ENCODE data around the gene JMJD4.
A peak's percentile ranks its signal among the peaks of the same experiment; 100 is the strongest.

Gene JMJD4

DNA sequence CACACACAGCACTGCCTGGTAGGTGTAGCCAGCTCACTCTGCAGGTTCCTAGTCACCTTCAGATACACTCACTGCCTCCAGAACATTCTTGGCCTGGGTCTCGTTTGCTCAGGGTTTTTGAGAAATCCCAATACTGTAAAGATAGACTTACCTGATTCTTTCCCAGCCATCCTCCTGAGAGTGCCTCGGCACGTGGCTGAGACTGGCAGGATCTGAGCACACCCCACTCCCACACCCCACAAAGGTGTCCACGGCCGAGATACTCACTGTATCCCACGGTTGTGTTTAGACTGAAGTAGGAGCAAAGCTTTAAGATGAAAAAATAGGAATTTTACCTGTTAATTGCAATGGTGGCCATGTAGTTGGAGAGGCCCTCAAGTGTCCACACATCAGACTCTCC, 33.5 kb upstream of the JMJD4 start:
- DNase-seq = no peak

DNA sequence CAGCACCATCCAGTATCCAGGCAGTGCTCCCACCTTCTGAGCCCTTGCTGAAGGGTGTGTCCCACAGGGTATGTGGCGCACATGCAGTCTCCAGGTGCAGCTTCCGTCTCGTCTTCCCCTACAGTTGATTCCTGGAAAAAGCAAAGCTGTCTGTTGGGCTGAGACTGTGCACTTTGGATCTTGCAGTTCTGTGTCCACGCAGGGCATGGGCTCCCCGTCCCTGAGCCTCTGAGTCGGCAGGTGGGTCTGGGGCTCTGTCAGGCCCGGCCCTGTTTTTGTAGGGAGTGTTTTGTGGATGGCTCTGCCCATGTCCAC, 33.0 kb upstream of the JMJD4 start:
- DNase-seq = no peak

DNA sequence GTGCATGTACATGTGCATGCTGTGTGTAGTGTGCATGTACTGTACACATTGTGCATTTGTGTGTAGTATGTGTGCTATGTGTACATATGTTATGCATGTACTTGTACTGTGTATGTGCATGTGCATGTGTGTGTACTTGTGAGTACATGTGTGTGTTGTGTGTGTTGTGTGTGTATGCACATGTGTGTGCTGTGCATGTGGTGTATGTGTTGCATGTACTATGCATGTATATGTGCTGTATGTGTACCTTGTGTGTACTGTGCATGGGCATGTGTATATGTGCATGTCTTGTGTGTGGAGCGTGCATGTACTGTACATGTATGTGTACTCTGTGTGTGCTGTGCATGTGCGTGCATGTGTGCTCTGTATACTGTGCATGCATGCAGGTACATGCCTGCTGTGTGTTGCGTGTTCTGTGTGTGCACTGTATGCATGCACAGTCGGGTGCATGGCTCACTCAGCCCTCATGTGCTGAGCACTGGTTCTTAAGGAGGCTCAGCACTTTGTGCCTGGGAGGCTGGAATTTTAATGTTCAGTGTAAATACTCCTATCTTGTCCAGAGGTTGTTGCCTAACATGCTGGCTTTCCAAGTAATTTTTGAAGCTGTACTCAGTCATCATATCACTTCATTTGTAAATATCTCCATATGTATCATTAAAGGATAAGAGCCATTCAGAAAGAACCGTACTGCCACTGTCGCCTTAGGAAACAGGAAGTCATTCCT, 32.5 kb upstream of the JMJD4 start:
- no peak for DNase-seq

DNA sequence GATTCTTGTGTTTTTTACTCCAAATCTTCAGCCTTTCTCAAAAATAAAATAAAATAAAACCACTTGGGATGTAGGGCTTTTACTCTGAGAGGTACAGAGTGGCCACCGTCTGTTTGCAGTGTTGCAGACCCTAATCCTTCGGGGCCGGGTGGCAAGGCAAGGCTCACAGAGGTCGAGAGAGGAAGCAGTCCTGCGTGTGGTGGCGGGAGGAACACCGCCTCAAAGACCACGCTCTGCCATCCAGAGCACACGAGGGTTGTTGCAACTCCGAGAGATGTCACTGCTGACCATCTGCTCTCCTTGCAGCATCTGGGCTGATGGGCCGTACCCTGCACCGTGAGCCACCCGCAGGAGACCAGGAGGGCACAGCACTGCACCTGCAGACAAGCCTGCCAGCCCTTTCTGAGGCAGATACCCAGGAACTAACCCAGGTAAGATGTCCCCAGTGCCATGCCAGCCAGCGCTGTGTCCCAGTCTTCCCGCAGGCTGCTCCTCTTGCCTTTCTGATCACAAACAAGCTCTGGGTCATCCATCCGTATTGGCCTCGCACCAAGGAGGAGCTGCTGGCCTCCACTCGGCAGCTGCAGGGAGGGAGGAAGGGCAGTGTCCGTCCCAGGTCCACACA, 31.7 kb upstream of the JMJD4 start:
- no peak for DNase-seq

DNA sequence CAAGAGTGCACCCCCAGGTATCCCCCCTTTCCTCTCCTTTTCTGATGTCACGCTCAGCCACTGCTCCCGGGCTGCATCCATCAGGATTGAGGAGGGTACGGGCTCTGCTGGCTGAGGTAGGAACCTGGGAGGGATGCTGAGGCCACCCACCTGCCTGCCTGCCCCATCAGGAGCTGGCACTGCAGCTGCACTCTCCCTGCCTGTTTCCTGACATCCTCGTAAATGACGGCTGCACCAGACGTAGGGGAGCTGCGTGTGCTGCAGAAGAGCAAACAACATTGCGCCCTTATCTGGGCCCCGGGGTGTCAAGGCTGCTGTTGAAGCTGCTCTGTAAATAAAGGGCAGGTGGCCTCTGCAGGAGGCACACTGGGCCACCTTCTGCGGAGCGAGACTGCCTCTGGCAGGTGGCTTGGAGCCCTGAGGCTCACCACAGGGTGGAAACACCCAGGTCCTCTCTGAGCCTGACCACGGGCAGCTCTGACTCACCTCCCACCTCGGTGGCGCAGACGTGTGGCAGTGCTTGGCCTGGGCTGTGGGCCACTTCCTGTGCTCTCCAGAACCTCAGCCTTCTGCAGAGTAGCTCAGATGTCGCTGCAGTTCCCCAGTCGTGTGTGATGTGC, 31.0 kb upstream of the JMJD4 start:
- peak; percentile 80 for DNase-seq

DNA sequence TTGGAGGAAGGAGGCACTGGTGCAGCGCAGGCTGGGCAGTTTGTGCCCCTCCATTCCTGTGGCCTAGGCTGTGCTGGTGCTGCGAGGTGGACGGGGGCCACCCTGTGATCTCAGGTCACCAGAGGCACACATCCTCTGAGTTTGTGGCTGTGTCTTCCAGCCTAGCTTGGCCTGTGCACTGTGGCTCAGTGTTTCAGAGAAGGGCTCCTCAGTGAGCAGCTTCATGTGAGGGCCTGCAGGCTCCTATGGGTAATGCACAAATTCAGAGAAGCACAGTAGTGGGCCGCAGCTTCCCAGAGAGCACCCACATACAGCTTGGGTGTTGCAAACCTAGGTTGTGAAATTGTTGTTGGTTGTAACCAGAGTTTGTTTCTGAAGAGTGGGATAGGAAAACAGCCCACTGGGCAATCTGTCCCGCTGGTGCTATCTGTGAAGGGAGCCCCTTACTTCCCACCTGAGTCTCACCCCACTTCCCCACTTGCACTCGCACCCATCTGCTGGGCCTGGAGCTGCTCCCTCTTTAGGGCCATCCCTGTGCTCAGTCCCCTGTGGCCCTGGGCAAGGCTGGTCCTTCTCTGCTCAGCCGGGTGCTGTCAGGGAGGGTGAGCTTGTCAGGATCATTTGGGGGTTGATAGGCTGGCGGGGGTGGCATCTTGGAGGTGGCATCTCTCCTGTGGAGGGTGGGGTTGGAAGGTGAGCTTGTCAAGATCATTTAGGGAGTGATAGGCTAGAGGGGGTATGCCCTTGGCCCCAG, 30.3 kb upstream of the JMJD4 start:
- no peak for DNase-seq

DNA sequence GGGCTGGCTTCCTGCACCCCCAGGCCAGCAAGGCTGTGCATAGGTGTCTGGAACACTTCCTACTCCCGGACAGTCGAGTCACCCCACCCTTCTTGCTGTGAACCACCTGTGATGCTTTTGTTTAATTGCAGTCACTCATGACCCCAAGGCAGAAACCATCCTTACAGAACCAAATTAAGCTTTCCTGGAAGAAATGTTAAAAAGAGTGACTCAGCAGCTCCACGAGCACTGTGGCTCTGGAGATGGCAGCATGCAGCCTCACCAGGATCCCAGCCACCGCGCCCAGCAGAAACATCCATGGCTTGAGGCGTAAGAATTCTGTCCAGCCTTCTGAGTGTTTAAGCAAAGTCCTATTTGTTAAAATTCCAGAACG, 28.9 kb upstream of the JMJD4 start:
- no peak for DNase-seq

DNA sequence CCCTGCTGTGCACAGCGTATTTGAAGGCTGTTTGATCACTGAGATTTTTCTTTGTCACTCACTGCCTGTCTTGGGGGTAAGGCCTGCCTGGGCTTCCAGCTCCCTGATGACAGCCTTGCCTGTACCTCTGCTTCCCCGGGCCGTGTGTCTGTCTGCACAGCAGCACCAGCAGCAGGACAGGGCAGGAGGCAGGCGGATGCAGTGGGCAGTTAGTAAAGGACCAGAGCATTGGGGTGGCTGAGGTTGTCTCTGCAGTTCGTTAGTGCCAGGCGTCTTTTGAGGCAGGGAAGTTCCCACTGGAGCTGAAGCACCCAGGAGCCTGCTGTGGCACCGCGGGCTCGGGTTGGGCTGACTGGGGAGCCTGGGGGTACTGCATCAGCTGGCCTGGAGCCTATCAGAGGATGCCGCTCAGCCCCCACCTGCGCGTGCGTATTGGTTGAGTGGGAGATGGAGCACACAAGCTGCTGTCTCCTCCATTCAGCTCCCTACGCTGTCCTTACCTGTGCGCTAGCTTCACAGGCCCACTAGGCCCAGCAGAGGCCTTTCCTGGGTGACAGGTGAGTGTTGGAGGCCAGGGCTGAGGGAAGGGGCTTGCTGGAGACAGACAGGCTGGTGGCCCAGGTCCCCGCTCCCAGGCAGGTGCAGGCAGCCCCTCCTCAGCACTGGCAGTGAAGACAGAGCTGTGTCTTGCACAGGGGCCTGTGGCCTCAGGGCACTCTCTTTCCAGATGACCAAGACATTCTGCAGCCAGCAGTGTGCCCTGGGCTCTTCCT, 28.3 kb upstream of the JMJD4 start:
- DNase-seq = no peak

DNA sequence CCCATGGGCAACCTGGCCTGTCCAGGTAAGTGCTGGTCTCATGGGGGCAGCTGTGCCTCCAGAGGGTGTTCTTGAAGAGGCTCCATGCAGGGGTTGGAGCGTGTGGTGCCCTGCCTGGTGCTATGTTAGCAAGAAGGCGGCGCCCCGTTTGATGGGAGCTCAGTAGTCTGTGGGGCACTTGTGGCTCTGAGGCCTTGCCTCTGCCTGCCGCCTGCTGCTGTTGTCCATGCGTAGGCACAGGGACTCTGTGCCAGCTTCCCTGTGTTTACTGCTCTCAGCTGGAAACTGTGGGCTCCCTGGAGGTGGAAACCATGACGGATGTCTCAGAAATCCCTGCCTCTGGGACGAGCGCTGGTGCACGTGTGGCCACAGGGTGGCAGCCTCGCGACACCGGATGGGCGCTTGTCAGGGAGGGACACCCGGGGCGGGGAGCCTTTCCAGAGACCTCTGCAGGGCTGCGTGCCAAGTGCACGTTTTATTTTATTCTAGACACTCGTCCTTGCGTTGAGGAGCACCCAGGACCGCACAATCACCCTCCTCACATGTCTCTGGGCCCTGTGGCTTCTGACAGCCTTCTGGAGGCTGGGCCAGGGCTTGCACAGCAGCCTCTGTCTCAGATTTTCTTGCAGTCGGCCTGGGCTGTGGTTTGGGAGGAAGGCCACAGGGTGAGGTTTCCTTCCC, 27.3 kb upstream of the JMJD4 start:
- peak; percentile 89 for DNase-seq

DNA sequence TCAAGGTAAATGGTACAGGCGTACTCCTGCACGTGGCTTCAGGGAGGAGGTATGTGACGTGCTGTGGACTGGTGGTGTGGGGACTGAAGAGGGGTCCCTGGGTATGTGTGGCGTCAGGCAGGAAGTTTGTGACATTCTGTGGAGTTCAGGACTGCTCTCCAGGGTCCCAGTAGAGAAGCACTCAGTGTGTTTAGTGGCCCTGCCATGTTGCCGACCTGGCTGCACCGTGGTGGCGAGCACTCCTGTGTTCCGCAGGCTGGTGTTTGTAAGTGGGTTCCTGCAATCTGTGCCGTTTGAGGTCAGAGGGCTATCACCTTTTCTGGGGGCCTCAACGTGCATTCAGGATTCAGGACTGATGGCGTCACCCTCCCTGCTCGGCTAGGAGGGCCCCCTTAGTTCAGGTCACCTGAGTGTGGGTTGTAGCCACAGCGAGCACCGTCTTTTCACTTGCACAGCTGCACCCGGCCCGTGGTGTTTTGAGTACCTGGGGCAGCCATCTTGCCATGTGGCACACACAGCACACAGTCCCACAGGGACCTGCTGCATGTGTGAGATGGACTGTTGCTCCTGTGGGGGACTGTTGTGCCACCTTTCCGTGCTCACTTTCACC, 26.6 kb upstream of the JMJD4 start:
- DNase-seq = no peak

DNA sequence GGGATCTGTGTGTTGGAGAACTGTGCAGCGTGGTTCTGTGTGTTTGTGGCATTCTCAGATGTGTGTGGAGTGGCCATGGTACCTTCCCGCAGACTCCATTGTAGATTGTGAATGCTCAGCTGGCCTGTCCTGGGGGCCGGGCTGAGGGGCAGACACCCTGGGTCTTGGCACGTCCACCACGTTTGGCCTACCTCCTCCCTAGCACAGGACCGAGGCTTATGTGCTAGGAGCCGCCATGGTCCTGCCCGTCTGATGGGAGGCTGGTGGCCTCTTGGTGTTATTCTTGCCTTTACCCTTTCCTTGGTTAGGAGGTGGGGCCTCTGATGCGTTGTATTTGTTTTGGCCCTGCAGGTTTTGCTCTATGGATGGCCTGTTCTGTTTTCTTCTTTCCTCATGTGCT, 25.3 kb upstream of the JMJD4 start:
- no peak for DNase-seq

DNA sequence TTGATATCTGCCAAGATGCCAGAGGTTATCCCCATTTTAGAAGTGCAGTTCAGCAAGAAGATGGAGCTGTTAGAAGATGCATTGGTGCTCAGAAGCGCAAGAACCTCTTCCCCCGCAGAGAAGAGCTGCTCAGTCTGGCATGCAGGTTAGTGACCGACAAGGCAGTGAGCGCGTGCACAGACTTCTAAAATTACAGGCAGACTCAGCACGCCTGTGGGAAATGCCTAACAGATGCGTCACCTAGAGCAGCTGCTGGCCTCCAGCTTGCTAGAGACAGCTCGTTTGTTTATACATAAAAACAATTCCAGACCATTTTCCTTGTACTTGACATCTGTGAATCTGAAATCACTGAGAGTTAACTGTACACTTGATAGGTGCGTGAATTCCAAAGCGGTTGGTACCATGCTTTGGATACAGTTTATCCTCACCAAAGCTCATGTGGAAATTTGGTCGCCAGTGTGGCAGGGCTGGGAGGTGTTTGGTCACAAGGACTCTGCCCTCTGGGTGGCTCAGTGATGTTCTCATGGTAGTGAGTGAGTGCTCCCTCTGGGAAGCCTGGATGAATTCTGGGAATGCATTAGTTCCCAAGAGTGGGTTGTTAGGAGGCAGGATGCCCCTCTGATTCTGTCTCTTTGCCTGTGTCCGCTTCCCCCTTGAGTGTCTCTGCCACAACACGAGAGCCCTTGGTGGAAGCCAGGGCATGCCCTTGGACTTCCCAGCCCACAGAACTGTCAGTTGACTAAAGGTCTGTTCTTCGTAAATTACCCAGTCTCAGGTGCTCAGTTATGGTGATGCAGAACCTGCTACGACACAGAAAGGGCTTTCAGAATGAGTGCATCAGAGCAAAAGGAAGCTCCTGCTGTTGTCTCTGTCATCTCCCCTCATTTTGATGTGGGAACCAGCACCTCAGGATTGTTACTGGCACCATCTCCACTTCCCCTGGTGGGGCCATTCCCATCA, 24.5 kb upstream of the JMJD4 start:
- no peak for DNase-seq

DNA sequence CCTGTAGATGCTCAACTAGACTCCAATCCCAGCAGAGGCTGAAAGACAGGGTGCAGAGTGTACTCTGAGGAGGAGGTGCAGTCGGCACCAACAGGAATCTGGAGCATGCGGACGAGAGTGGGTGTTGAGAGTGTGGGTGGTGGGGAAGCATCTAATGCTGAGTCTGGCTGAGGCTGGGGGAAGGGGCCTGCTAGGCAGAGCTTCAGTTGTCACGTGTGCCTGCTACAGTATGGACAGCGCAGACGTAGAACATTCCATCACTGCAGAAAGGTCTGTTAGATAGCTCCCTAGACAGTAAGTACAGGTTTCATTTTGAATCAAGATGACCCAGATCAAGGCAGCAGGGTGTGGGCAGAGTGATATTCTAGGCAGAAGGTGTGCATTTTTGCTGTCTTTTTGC, 23.3 kb upstream of the JMJD4 start:
- no peak for DNase-seq

DNA sequence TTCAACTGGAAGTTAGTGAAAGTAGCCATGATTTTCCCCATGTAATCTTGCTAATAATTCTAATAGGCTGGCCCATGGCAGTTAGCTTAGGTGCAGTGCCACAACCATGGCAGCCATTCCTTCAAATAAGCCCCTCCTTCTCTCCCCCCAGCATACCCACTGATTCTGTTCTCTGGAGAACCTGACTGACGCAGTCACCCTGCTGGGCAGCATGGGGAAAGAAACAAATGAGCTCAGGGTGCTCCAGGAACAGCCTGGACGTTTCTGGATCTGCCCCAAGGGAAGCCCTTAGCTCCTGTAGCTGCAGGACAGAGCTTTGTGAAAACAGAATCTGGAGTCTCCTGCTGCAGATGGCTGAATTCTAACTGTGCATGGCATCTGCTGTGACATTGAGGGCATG, 22.7 kb upstream of the JMJD4 start:
- no peak for DNase-seq

DNA sequence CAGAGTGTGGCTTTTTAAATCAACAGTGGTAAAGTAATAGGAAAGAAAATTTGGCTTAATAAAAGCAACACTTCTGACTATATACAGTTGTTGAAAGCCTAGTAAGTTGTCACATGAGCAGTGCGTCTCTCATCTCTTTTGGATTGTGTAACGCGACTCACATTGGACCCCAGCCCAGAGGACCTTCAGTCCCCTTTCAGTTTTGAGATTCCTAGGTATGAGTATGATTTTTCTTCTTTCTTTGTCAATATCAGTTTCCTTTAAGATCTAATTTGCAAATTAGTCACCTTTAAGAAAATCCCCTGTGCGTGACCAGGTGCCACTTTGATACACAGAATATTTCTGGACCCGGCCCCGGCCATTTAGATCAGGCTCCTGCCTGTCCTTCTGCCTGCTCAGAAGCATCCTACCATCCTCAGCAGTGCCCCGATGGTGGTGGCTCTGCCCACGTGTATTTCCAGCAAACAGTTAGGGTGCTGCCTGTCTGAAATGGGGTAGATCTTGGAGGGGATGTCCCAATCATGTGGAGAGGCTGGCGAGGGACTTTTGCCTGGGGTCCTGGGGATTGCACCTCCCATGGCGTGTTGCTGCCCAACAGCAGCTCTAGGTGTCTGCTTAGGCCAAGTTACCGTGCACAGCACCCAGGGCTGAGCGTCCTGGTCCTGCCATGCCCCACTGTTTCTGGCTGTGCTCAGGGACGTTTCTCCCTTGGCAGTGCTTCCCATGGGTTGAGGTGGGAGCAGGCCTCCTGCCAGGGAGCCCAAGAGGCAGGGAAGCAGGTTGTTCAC, 21.3 kb upstream of the JMJD4 start:
- DNase-seq = no peak

DNA sequence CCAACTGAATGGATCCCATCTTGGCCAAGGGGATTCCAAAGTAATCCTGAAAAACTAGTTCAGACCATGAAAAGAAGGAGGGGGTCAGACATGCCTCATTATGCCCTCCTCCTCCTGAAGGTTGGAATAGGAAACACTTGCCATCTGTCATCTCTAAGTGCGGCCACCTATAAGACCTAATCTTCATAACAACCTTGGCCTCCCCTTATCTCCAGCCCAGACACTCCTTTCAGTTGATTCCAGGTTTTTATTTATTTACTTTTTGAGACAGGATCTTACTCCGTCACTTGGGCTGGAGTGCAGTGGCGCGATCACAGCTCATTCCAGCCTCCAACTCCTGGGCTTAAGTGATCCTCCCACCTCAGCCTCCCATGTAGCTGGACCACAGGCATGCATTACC, 19.9 kb upstream of the JMJD4 start:
- DNase-seq = no peak

DNA sequence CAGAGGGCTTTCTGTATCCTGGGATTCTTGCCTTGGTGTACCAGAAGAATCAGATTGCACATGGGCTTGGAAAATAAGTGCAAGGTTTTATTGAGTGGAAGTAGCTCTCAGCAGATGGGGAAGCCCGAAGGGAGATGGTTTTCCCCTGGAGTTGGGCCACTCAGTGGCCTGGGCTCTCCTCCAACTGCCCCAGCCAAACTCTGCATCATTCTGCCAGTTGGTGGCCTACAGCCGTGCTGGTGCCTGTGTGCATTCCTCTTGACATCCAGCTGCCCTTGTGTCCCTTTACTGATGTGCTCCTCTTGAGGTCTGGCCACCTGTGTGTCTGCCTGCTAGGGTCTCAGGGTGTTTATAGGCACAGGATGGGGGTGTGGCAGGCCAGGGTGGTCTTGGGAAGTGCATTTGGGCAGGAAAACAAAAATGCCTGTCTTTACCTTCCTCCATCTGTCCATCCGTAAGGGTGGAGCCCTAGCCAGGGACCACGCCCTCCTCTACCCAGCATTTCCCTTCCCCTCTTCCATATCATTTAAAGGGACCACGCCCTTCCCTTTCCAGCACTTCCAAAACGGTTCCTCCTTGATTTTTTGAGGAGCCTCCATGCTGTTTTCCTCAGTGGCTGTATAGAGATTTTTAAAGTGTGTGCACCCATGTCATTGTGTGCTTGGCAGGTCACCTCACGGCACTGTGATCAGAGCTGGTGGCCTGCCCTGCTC, 19.1 kb upstream of the JMJD4 start:
- DNase-seq = no peak

DNA sequence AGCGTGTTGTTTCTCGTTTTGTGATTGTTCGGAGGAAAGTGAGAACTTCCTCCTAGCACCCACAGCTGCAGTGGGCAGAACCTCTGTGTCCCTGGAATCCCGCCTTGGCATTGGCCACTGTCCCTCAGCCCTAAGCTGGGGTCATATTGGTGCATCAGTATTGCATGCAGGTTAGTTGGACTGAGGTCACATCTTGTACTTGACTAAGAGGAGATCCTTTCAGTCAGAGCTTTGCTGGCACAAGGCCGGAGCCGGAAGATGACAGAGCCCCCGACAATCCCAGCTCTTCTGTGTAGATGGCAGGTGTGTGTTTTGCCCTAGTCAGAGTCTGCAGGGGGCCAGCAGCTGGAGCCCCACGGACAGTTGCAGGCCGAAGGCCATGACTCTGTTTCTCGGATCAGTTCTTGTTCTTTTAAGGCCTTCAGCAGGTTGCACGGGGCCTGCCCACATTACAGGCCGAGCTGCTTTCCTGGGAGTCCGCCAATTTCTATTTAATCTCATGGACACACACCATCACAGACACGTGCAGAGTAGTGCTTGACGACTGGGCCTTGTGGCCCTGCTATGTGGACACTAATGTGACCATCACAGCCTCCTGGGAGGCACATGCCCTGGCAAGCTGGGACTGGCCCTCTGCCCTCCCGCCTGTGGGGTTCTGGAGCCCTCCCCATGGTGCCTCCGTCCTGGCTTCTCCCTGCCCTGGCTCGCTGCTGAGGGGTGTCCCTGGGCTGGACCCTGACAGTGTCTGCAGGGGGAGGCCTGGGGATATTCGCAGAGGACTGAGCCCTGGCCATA, 15.0 kb upstream of the JMJD4 start:
- DNase-seq = no peak

DNA sequence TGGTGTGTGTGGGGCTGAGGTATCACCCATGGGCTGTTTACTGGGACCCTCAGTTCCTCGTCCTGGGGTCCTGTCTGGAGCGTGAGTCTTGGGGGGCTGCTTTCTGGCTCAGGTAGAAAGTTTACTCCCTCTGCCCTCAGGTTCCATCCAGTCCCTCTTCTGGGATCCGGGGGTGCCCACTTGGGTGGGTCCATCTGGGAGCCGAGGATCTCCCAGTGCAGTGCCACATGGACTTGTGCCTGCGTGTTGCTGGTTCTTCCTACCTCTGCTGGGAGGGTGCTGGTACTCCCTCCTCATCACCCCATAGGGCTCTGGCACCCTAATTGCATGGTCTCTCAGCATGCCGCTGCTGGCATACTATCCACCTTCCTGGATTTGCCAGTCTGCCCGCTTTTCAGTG, 14.1 kb upstream of the JMJD4 start:
- no peak for DNase-seq
